HG03175 (cell line): ENCODE measurements around the gene NBAS.
"Not testable (repeated sequence)": the region's sequence is repeated elsewhere in the genome, so short reads cannot be mapped to it uniquely, and the experiment has no call there.

Source experiments
- ATAC-seq: cut with Tn5 transposase; IDR thresholded peaks from one replicate; pipeline ENCODE4 v1.9.1; 2021; ENCODE audit warnings: mild to moderate bottlenecking, moderate library complexity; ENCODE audit not compliant: unreplicated experiment

NBAS gene

GRCh38 chr2:15561574-15562344 is 625 bp upstream of the NBAS start:
- peak; percentile 27 for ATAC-seq

- peak; percentile 45 for ATAC-seq
Measured at GRCh38 chr2:15560140-15560987, 770 bp downstream of the NBAS start.

- ATAC-seq = no peak
Measured at GRCh38 chr2:15559379-15560139, 1.6 kb downstream of the NBAS start.

GRCh38 chr2:15557887-15558311 is 3.2 kb downstream of the NBAS start:
- no peak for ATAC-seq

GRCh38 chr2:15556311-15556930 is 4.7 kb downstream of the NBAS start:
- no peak for ATAC-seq

- ATAC-seq = no peak
Measured at GRCh38 chr2:15555760-15556193, 5.4 kb downstream of the NBAS start.

- no peak for ATAC-seq
Measured at GRCh38 chr2:15554525-15555218, 6.5 kb downstream of the NBAS start.

GRCh38 chr2:15553951-15554350 is 7.2 kb downstream of the NBAS start:
- no peak for ATAC-seq

- no peak for ATAC-seq
Measured at GRCh38 chr2:15553519-15553918, 7.6 kb downstream of the NBAS start.

- no peak for ATAC-seq
Measured at GRCh38 chr2:15548974-15549373, 12.2 kb downstream of the NBAS start.

- no peak for ATAC-seq
Measured at GRCh38 chr2:15547115-15547876, 13.8 kb downstream of the NBAS start.

- ATAC-seq = no peak
Measured at GRCh38 chr2:15546297-15547098, 14.6 kb downstream of the NBAS start.

GRCh38 chr2:15544227-15544626 is 16.9 kb downstream of the NBAS start:
- no peak for ATAC-seq

- ATAC-seq = no peak
Measured at GRCh38 chr2:15543541-15543940, 17.6 kb downstream of the NBAS start.

GRCh38 chr2:15543053-15543452 is 18.1 kb downstream of the NBAS start:
- ATAC-seq = no peak

GRCh38 chr2:15542269-15542668 is 18.9 kb downstream of the NBAS start:
- ATAC-seq = not testable (repeated sequence)

- not testable (repeated sequence) for ATAC-seq
Measured at GRCh38 chr2:15540523-15540922, 20.6 kb downstream of the NBAS start.

- ATAC-seq = peak; percentile 94
Measured at GRCh38 chr2:15539999-15540398, 21.1 kb downstream of the NBAS start.

- no peak for ATAC-seq
Measured at GRCh38 chr2:15538792-15539191, 22.3 kb downstream of the NBAS start.
